22Rv1 (cell line): ENCODE results near the gene TCP10L.

ENCODE experiments used
- H3K27ac ChIP-seq: fragments of 450-650 bp; 2 replicates; pipeline ENCODE4 v1.5.1; 2017
- ZFX ChIP-seq: fragments of 450-650 bp; IDR thresholded peaks from 2 replicates; pipeline ENCODE4 v1.6.1; 2017; ENCODE audit warnings: antibody characterized with exemption, borderline replicate concordance
- TF ChIP-seq, protein P1 (sequence below): fragments of 450-650 bp; IDR thresholded peaks from 2 replicates; pipeline ENCODE4 v1.5.1; 2017; ENCODE audit warnings: mild to moderate bottlenecking

Gene TCP10L

GRCh38 chr21:32572574-32573420, 12.5 kb downstream of the TCP10L start:
- TF ChIP-seq, protein P1, sequence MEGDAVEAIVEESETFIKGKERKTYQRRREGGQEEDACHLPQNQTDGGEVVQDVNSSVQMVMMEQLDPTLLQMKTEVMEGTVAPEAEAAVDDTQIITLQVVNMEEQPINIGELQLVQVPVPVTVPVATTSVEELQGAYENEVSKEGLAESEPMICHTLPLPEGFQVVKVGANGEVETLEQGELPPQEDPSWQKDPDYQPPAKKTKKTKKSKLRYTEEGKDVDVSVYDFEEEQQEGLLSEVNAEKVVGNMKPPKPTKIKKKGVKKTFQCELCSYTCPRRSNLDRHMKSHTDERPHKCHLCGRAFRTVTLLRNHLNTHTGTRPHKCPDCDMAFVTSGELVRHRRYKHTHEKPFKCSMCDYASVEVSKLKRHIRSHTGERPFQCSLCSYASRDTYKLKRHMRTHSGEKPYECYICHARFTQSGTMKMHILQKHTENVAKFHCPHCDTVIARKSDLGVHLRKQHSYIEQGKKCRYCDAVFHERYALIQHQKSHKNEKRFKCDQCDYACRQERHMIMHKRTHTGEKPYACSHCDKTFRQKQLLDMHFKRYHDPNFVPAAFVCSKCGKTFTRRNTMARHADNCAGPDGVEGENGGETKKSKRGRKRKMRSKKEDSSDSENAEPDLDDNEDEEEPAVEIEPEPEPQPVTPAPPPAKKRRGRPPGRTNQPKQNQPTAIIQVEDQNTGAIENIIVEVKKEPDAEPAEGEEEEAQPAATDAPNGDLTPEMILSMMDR, result no peak
- TF ChIP-seq ZFX, result no peak
- H3K27ac ChIP-seq, result no peak overlapping the region

- TF ChIP-seq, protein P1, result no peak
- no peak for TF ChIP-seq ZFX
These were observed 14.9 kb downstream of the TCP10L start for GRCh38 chr21:32570456-32570855.

DNA sequence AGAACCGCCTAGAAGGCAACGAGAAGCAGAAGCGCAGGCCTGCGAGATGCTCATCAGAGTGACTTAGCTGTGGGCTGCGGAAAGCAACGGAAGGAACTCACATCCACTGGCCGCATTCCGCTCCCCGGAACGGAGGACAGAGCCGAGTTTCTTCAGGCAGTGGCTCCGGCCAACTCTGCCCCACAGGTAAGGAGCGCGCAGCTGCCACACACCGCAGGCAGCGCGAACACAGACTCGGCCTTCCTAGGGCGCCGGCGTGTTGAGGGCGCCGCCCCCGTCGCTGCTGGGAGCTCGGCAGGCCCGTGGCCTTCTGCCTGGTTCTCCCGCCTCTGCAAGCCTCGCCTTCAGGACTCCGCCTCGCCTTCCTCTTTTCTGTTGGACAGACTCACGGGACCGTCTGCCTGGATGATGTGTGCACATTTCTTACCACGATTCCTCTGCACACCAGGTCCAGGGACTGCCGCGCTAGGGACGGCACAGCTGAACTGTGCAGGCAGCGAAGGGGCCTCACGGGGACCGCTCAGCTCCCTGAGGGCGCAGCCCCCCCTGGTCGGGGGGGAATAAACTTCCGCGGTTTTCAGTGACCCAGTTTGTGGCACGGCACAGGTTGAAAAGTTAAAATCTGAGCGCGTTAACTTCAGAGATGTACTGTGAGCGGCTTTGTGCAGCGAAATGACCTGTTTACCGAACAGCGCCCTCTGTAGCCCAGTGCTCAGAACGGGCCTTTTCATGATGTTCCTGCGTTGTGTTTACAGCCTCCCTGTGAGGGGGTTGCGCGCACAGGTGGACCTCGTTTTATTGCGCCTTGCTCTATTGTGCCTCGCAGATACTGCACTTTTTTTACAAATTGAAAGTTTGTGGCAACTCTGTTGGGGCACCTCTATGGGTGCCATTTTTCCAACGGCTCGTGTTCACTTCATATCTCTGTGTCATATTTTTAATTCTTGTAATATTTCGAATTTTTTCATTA, 15.8 kb downstream of the TCP10L start:
- TF ChIP-seq, protein P1, result peak; percentile 90
- no peak for TF ChIP-seq ZFX
- H3K27ac ChIP-seq, result peak overlapping the region; percentile 90

More at GRCh38 chr21:32570456-32570855, 14.9 kb downstream of the TCP10L start:
- no peak overlapping the region for H3K27ac ChIP-seq

GRCh38 chr21:32567626-32568025, 17.7 kb downstream of the TCP10L start:
- TF ChIP-seq ZFX, result no peak
- TF ChIP-seq, protein P1, result no peak
- no peak overlapping the region for H3K27ac ChIP-seq

DNA sequence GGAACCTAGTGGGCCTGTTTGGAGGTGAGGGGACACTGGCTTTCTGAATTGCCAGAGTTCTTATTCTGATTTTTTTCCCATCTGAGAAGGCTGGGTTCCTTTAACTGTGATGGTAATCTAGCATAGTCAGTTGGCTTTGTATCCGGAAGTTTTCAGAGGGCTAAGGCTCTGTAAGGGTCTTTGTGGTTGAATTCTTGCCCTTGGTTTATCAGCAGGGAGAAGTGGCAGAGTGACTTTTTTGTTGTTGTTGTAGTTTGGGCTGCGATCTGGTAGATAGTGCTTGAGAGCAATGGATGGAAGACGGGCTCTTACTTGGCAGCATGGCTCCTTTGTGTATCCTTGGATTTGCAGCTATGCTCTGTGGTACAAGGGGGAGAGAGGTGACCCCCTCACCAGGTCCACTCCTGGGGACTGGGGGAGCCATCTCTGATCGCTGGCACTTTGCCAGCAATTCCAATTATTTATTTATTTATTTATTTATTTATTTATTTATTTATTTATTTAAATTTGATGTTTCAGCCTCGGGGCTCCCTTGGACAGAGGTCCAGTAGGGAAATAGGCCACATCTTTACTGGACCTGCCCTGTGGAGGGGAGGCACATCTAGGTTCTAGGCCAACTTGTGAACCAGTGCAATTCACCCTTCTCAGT, 18.5 kb downstream of the TCP10L start:
- no peak for TF ChIP-seq ZFX
- TF ChIP-seq, protein P1, result no peak
- no peak overlapping the region for H3K27ac ChIP-seq

- no peak overlapping the region for H3K27ac ChIP-seq
- no peak for TF ChIP-seq ZFX
- TF ChIP-seq, protein P1, result no peak
These were observed 19.4 kb downstream of the TCP10L start for GRCh38 chr21:32565856-32566465.
